Fibroblast of the aortic adventitia (primary cell): ENCODE results near the gene ZNF117. TPM values are rescaled to one million over a fixed set of nuclear protein-coding genes. Genes with fewer than 3 reads are reported as not detected.
"Not testable (repeated sequence)": the region's sequence is repeated elsewhere in the genome, so short reads cannot be mapped to it uniquely, and the experiment has no call there.

Experiments
- DNase-seq: peaks from one replicate; pipeline ENCODE4 v3.0.0-alpha.2; 2010; ENCODE audit warnings: low read depth
- H3K4me3 ChIP-seq: 2 replicates; pipeline ENCODE4 v1.5.1; 2011; ENCODE audit warnings: low read depth, mild to moderate bottlenecking, control low read depth, low read length, moderate library complexity
- CTCF ChIP-seq: IDR thresholded peaks from 2 replicates; pipeline ENCODE4 v1.5.1; 2011; ENCODE audit warnings: mild to moderate bottlenecking, low read length, control low read depth, inconsistent platforms; ENCODE audit not compliant: insufficient read depth
- total RNA-seq: library from RNA; depleted of rRNA; stranded (reverse); fragments of >200 nt; gene quantifications from 2 replicates; pipeline ENCODE4 v1.2.3, GENCODE V29; 2012; ENCODE audit warnings: low replicate concordance

Gene ZNF117
- total RNA-seq, 1 donor, result 5.1 TPM

- no peak for DNase-seq
- no peak for TF ChIP-seq CTCF
Measured at GRCh38 chr7:64978497-64979203, 12.2 kb downstream of the ZNF117 start.

GRCh38 chr7:64965594-64965993, 25.2 kb downstream of the ZNF117 start:
- no peak overlapping the region for H3K4me3 ChIP-seq
- DNase-seq, result no peak
- TF ChIP-seq CTCF, result no peak

More at GRCh38 chr7:64978497-64979203, 12.2 kb downstream of the ZNF117 start:
- no peak overlapping the region for H3K4me3 ChIP-seq

GRCh38 chr7:64959072-64959747, 31.6 kb downstream of the ZNF117 start:
- H3K4me3 ChIP-seq, result no peak overlapping the region
- no peak for TF ChIP-seq CTCF
- DNase-seq, result no peak

- peak; percentile 85 for TF ChIP-seq CTCF
- H3K4me3 ChIP-seq, result no peak overlapping the region
- DNase-seq, result peak; percentile 63
Measured at GRCh38 chr7:64951250-64951848, 39.5 kb downstream of the ZNF117 start.

- not testable (repeated sequence) for H3K4me3 ChIP-seq, DNase-seq
Measured at GRCh38 chr7:64950673-64951072, 40.2 kb downstream of the ZNF117 start.

GRCh38 chr7:64948774-64949173, 42.1 kb downstream of the ZNF117 start:
- DNase-seq, H3K4me3 ChIP-seq: not testable (repeated sequence)

- DNase-seq, result no peak
- H3K4me3 ChIP-seq, result peak overlapping the region; percentile 10
- no peak for TF ChIP-seq CTCF
Measured at GRCh38 chr7:64947252-64948000, 43.4 kb downstream of the ZNF117 start.
